HCEC 1CT (cell line): ENCODE results near the gene COL25A1.
"Not testable (repeated sequence)": the region's sequence is repeated elsewhere in the genome, so short reads cannot be mapped to it uniquely, and the experiment has no call there.

Experiments
- DNase-seq: peaks from one replicate; pipeline ENCODE4 v3.0.0-alpha.2; 2017

The COL25A1 gene

GRCh38 chr4:108947526-108947925 is 354.9 kb downstream of the COL25A1 start:
- no peak for DNase-seq

- DNase-seq, result no peak
These were observed 356.2 kb downstream of the COL25A1 start for GRCh38 chr4:108946237-108946636.

- DNase-seq, result no peak
These were observed 358.4 kb downstream of the COL25A1 start for GRCh38 chr4:108943976-108944591.

GRCh38 chr4:108943371-108943770 is 359.1 kb downstream of the COL25A1 start:
- no peak for DNase-seq

GRCh38 chr4:108941904-108942430 is 360.5 kb downstream of the COL25A1 start:
- DNase-seq, result no peak

- no peak for DNase-seq
These were observed 361.8 kb downstream of the COL25A1 start for GRCh38 chr4:108940634-108941033.

- DNase-seq, result no peak
These were observed 362.3 kb downstream of the COL25A1 start for GRCh38 chr4:108940149-108940548.

- no peak for DNase-seq
These were observed 365.4 kb downstream of the COL25A1 start for GRCh38 chr4:108937066-108937465.

- not testable (repeated sequence) for DNase-seq
These were observed 368.5 kb downstream of the COL25A1 start for GRCh38 chr4:108933925-108934324.

GRCh38 chr4:108933046-108933445 is 369.4 kb downstream of the COL25A1 start:
- no peak for DNase-seq

- DNase-seq, result no peak
These were observed 370.5 kb downstream of the COL25A1 start for GRCh38 chr4:108931926-108932325.

GRCh38 chr4:108930186-108930585 is 372.3 kb downstream of the COL25A1 start:
- DNase-seq, result no peak

GRCh38 chr4:108926781-108927180 is 375.7 kb downstream of the COL25A1 start:
- no peak for DNase-seq

GRCh38 chr4:108926061-108926460 is 376.4 kb downstream of the COL25A1 start:
- DNase-seq, result no peak

GRCh38 chr4:108922191-108922590 is 380.3 kb downstream of the COL25A1 start:
- no peak for DNase-seq

GRCh38 chr4:108920395-108921087 is 381.9 kb downstream of the COL25A1 start:
- no peak for DNase-seq

- DNase-seq, result no peak
These were observed 383.1 kb downstream of the COL25A1 start for GRCh38 chr4:108919226-108919893.

GRCh38 chr4:108917255-108917654 is 385.2 kb downstream of the COL25A1 start:
- DNase-seq, result no peak

GRCh38 chr4:108916638-108917037 is 385.8 kb downstream of the COL25A1 start:
- DNase-seq, result no peak

- no peak for DNase-seq
These were observed 395.5 kb downstream of the COL25A1 start for GRCh38 chr4:108906866-108907367.

- no peak for DNase-seq
These were observed 396.5 kb downstream of the COL25A1 start for GRCh38 chr4:108906006-108906405.

- DNase-seq, result no peak
These were observed 398.8 kb downstream of the COL25A1 start for GRCh38 chr4:108903464-108904221.

GRCh38 chr4:108902769-108903168 is 399.7 kb downstream of the COL25A1 start:
- no peak for DNase-seq
